Naive thymus-derived CD4-positive, alpha-beta T cell (primary cell): ENCODE results near the gene FCER1G. TPM values are rescaled to one million over a fixed set of nuclear protein-coding genes. Genes with fewer than 3 reads are reported as not detected.
A peak's percentile ranks its signal among the peaks of the same experiment; 100 is the strongest.

Source experiments
- ATAC-seq: fragments of 150-1000 bp; cut with Tn5 transposase; 2 replicates; pipeline ENCODE4 v1.10.0; 2021; ENCODE audit warnings: mild to moderate bottlenecking, moderate library complexity
- CTCF ChIA-PET: fragments of 350-600 bp; sonication (Branson Sonifier 250); formaldehyde crosslinking; loops from one replicate; lab custom pipeline; 2021; ENCODE audit warnings: antibody characterized with exemption; lab: Charles Lee
- POLR2A ChIA-PET: fragments of 350-600 bp; sonication (Branson Sonifier 250); formaldehyde crosslinking; loops from one replicate; lab custom pipeline; 2021; ENCODE audit warnings: antibody characterized with exemption, inconsistent platforms; lab: Charles Lee
- DNase-seq, 9 donors: peaks; one replicate each; pipeline versions ENCODE4 v3.0.0 to v3.0.0-alpha.2; 2020 to 2022; ENCODE audit warnings: mixed read lengths in 1 of 9
- H3K27ac ChIP-seq: one replicate; pipeline ENCODE4 v1.7.0; 2013; ENCODE audit warnings: mild to moderate bottlenecking, low read depth, low read length, moderate library complexity
- H3K27me3 ChIP-seq, 2 donors: one replicate each; pipeline ENCODE4 v1.7.0; 2013; ENCODE audit warnings: low read length in 2 of 2, mild to moderate bottlenecking in 2 of 2, moderate library complexity in 2 of 2; ENCODE audit not compliant: control insufficient read depth in 2 of 2, insufficient read depth in 2 of 2
- H3K36me3 ChIP-seq, 3 experiments: 1 replicate in 2 of 3; 2 replicates in 1 of 3; pipeline ENCODE4 v1.7.0; 2013; ENCODE audit warnings: low read length in 3 of 3, mild to moderate bottlenecking in 3 of 3, moderate library complexity in 1 of 3; ENCODE audit not compliant: insufficient read depth in 3 of 3, control insufficient read depth in 2 of 3
- H3K4me1 ChIP-seq, 2 donors: one replicate each; pipeline ENCODE4 v1.7.0; 2013; ENCODE audit warnings: low read length in 2 of 2, mild to moderate bottlenecking in 2 of 2, moderate library complexity in 1 of 2; ENCODE audit not compliant: control insufficient read depth in 2 of 2, insufficient read depth in 2 of 2
- H3K4me3 ChIP-seq: 2 replicates; pipeline ENCODE4 v1.7.0; 2013; ENCODE audit warnings: mild to moderate bottlenecking, low read length
- H3K9me3 ChIP-seq, 3 experiments: 1 replicate in 2 of 3; 2 replicates in 1 of 3; pipeline ENCODE4 v1.7.0; 2013; ENCODE audit warnings: low read length in 3 of 3; ENCODE audit not compliant: control insufficient read depth in 2 of 3
- H3K27ac Mint-ChIP-seq, 9 donors: one replicate each; pipeline ENCODE4 v1.8.0; 2020 to 2022; ENCODE audit warnings: mixed read lengths in 9 of 9, mild to moderate bottlenecking in 8 of 9, moderate library complexity in 5 of 9, inconsistent platforms in 2 of 9
- H3K27me3 Mint-ChIP-seq, 5 donors: one replicate each; pipeline ENCODE4 v1.8.0; 2021 to 2022; ENCODE audit warnings: mixed read lengths in 5 of 5, mild to moderate bottlenecking in 1 of 5
- H3K36me3 Mint-ChIP-seq, 5 donors: one replicate each; pipeline ENCODE4 v1.8.0; 2020 to 2022; ENCODE audit warnings: mixed read lengths in 5 of 5, mild to moderate bottlenecking in 3 of 5, inconsistent platforms in 1 of 5
- H3K4me1 Mint-ChIP-seq, 7 donors: one replicate each; pipeline ENCODE4 v1.8.0; 2020 to 2022; ENCODE audit warnings: mixed read lengths in 7 of 7, mild to moderate bottlenecking in 3 of 7, inconsistent platforms in 1 of 7
- H3K4me3 Mint-ChIP-seq, 10 donors: one replicate each; pipeline ENCODE4 v1.8.0; 2020 to 2022; ENCODE audit warnings: mild to moderate bottlenecking in 10 of 10, mixed read lengths in 10 of 10, moderate library complexity in 6 of 10, inconsistent platforms in 2 of 10
- H3K9me3 Mint-ChIP-seq, 11 donors: one replicate each; pipeline ENCODE4 v1.8.0; 2020 to 2022; ENCODE audit warnings: mixed read lengths in 11 of 11, mild to moderate bottlenecking in 4 of 11, inconsistent platforms in 1 of 11, moderate library complexity in 1 of 11
- intact Hi-C, 2 donors: fragments of 100-400 bp; cut with micrococcal nuclease; formaldehyde crosslinking; loops; one replicate each; pipeline ENCODE4 v1.15.1; 2023
- polyA plus RNA-seq, 2 donors: library from polyadenylated mRNA; unstranded; fragments of 300-500 nt; fragmentation: Illumina TruSeq; gene quantifications; one replicate each; pipeline ENCODE4 v1.2.3, GENCODE V29; 2021
- total RNA-seq, 6 experiments: library from RNA in 5 of 6; stranded (reverse) in 5 of 6; gene quantifications; 1 replicate in 5 of 6; 2 replicates in 1 of 6; pipeline ENCODE4 v1.2.3 and lab custom pipeline; 2021 to 2026

Gene FCER1G
- total and polyA plus RNA-seq, 7 experiments from 2014 or later = 2.6 to 171 (median 13.9) TPM

DNA sequence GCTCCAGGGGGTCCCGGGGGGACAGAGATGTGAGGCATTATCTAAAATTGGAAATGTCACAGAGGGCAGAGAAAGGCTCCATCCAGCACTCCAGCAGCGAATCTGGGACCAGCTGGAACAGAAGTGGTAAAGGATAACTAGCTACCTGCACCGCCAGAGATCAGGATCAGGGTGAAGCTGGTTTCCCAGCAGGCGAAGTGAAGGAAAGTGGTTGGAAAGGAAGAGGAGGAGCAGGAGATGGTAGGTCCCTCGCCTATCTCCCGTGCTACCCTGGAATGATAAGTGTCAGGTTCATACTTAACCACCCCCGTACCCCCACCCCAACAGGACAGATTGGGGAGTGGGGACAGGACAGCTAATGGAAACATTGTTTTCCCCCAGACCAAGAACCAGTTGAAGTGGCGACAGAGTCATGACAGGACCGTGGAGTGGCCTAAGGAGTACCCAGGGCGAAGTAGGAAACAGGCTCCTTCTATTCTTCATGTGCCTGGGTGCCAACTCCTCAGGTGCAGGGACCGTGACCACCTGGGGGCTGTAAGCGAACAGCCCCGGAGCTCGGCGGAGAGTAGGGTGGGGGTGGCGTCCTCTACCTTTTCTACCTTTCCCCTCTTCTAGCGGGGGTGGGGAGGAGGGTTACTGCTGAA, 38.5 kb upstream of the FCER1G start:
- CTCF ChIA-PET = interaction anchor here (0.6 to 3.4 kb wide), 7 partner anchors 9 to 205 kb away, joined by 3 to 28 read pairs (median 3); partner anchors contain the start of genes PPOX and TOMM40L
- Histone ChIP-seq H3K27ac (peak overlapping the region; percentile 93), H3K27me3 (no peaks in the 10 kb centered on the region), H3K4me3 (peak overlapping the region; percentile 93), H3K9me3 (no peaks in the 10 kb centered on the region), H3K36me3 (peaks cover 0 to 47% (median 13%) of the 10 kb centered on the region in 3 experiments), H3K4me1 (peaks cover 29 to 32% of the 10 kb centered on the region in 2 donors)
- DNase-seq (no peak), ATAC-seq (no peak)
- Mint-ChIP-seq H3K36me3 (peaks cover 9 to 34% (median 20%) of the 10 kb centered on the region in 5 donors), H3K9me3 (no peaks in the 10 kb centered on the region), H3K27me3 (no peaks in the 10 kb centered on the region), H3K4me3 (peak overlapping the region; percentile 94 to 100 (median 98)), H3K4me1 (peaks cover 48 to 83% (median 68%) of the 10 kb centered on the region in 7 donors), H3K27ac (peak overlapping the region; percentile 94 to 100 (median 97))
- POLR2A ChIA-PET = interaction anchor here (0.6 to 3.7 kb wide), 19 partner anchors 9 to 590 kb away, joined by 3 to 49 read pairs (median 4); partner anchors contain the start of genes DEDD, NDUFS2, PPOX and TOMM40L
- intact Hi-C loops = loop anchor here (1.0 to 2.0 kb wide), 7 partner anchors 9 to 49 kb away; partner anchors contain the start of genes PPOX (in 2 of the 2), NDUFS2 (in 1 of the 2), UFC1 (in 1 of the 2) and USP21 (in 1 of the 2)

DNA sequence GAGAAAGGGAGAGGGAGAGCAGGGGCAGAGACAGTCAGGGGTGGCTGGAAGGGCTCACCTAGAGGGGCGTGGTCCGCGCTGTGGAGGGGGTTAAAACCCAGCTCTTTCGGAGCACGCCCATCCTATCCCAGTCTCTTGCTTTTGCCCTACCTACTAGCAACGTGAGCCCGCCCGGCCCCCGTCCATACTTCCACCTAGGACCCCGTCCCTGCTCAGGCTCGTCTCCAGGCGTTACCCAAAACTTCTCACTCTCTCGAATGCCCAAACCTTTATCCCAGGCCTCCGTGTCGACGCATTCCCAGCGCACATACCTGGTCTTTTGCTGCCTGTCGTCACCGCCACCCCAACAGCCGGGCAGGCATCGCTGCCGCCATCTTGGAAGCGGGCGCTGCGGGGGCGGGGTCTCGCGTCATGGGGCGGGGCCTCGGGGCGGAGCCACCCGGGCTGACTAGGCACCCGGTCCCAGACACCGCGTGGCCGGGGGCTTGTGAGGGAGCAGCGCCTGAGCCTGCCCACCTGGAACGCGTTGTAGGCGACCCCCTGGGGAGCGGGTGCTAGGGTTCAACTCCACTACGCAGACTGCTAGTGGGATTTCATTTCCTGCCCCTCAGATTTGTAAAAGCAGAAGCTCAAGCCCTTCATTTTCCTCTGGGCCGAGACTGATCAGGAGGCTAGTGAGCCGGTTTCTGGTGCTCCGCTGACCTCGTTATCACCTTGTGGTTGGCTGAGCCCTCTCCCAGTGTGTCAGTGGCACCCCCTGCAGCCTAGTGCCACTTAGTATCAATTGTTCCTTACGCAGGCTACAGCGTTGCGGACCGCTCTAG, 37.8 kb upstream of the FCER1G start, which contains the start of gene B4GALT3:
TSS of gene B4GALT3 (minus strand) at position 396 of the 824 bp plus-strand sequence. CDS start 1,447 bp downstream, outside the sequence.
- Mint-ChIP-seq H3K9me3 (no peaks in the 10 kb centered on the region), H3K4me3 (peak within 1 kb of the TSS; percentile 94 to 100 (median 98)), H3K36me3 (peaks cover 8 to 28% (median 20%) of the 10 kb centered on the region in 5 donors), H3K27me3 (no peaks in the 10 kb centered on the region), H3K4me1 (peaks cover 54 to 87% (median 74%) of the 10 kb centered on the region in 7 donors), H3K27ac (peak within 1 kb of the TSS; percentile 94 to 100 (median 97))
- peak; percentile 96 for ATAC-seq
- intact Hi-C loops = loop anchor here (1.0 to 2.0 kb wide), 7 partner anchors 8 to 48 kb away; partner anchors contain the start of genes PPOX (in 2 of the 2), NDUFS2 (in 1 of the 2), UFC1 (in 1 of the 2) and USP21 (in 1 of the 2)
- H3K27me3 ChIP-seq = no peaks in the 10 kb centered on the region
- ChIA-PET POLR2A (interaction anchor here (0.6 to 3.7 kb wide), 20 partner anchors 8 to 225 kb away, joined by 3 to 49 read pairs (median 4); partner anchors contain the start of genes DEDD, NDUFS2, PPOX and TOMM40L), CTCF (interaction anchor here (0.7 to 3.4 kb wide), 8 partner anchors 11 to 204 kb away, joined by 3 to 28 read pairs (median 3); partner anchors contain the start of genes NDUFS2, PPOX and TOMM40L)
- peak within 1 kb of the TSS; percentile 93 for H3K4me3 ChIP-seq
- H3K36me3 ChIP-seq = peaks cover 0 to 40% (median 6%) of the 10 kb centered on the region in 3 experiments
- H3K27ac ChIP-seq = peak within 1 kb of the TSS; percentile 93
- no peaks in the 10 kb centered on the region for H3K9me3 ChIP-seq
- peaks cover 36 to 39% of the 10 kb centered on the region in 2 donors for H3K4me1 ChIP-seq
- peak; percentile 87 to 99 (median 92) for DNase-seq

DNA sequence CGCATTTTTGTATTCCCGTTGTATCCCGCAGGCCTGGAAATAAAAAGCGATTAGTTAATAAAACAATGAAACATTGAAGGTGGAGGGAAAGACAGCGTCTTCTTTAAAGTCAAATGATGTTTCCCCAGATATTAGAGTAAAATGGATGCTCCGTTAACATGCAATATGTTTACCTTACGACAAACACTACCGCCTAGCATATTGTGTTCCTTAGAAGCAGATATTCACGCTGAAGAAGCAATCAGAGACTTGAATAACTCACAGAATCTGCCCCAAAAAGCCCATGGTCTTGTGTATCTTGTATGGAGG, 37.2 kb upstream of the FCER1G start:
- peaks cover 0 to 34% (median 6%) of the 10 kb centered on the region in 3 experiments for H3K36me3 ChIP-seq
- H3K27me3 ChIP-seq = no peaks in the 10 kb centered on the region
- peak overlapping the region; percentile 94 to 100 (median 97) for H3K27ac Mint-ChIP-seq
- POLR2A ChIA-PET = interaction anchor here (0.6 to 3.7 kb wide), 7 partner anchors 8 to 204 kb away, joined by 4 to 49 read pairs (median 25); partner anchors contain the start of genes NDUFS2, PPOX and UFC1
- H3K9me3 Mint-ChIP-seq = no peaks in the 10 kb centered on the region
- peak overlapping the region; percentile 94 to 100 (median 98) for H3K4me3 Mint-ChIP-seq
- peaks cover 41 to 45% of the 10 kb centered on the region in 2 donors for H3K4me1 ChIP-seq
- peak overlapping the region; percentile 93 for H3K27ac ChIP-seq
- intact Hi-C loops = loop anchor here (1.0 to 2.0 kb wide), 7 partner anchors 7 to 47 kb away; partner anchors contain the start of genes PPOX (in 2 of the 2), NDUFS2 (in 1 of the 2), UFC1 (in 1 of the 2) and USP21 (in 1 of the 2)
- H3K36me3 Mint-ChIP-seq = peaks cover 4 to 23% (median 16%) of the 10 kb centered on the region in 5 donors
- CTCF ChIA-PET = interaction anchor here (0.7 to 3.4 kb wide), 3 partner anchors 12 to 197 kb away, joined by 3 to 28 read pairs (median 3); partner anchors contain the start of genes NDUFS2 and PPOX
- no peaks in the 10 kb centered on the region for H3K27me3 Mint-ChIP-seq
- H3K9me3 ChIP-seq = no peaks in the 10 kb centered on the region
- peak overlapping the region; percentile 93 for H3K4me3 ChIP-seq
- H3K4me1 Mint-ChIP-seq = peaks cover 56 to 87% (median 75%) of the 10 kb centered on the region in 7 donors
- ATAC-seq (no peak), DNase-seq (no peak)

DNA sequence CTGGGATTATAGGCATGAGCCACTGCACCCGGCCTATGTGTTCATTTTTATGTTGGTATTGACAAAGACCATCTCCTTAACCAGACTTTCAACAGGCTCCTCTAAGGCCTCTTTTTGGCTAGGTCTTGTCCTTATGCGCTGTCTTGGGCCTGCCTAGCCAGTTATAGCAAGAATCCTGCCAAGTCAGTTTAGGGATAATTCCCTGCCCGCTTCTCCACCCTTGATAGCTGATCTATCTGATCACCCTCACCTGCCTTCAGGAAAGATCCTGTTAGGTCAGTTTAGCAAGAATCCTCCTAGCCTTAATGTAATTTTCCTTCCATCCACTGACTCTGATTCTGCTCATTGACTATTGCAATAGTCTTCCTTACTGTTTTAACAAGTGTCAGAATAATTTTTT, 35.4 kb upstream of the FCER1G start:
- H3K4me3 Mint-ChIP-seq = peak overlapping the region in 3 of 10 donors; percentile 26 to 89 (median 47)
- H3K9me3 Mint-ChIP-seq = peaks cover 0 to 2% (median 0%) of the 10 kb centered on the region in 11 donors
- intact Hi-C loops = no loop called here
- H3K27ac Mint-ChIP-seq = peak overlapping the region in 6 of 9 donors; percentile 50 to 99 (median 98)
- ChIA-PET POLR2A (interaction anchor here (0.6 to 5.6 kb wide), 7 partner anchors 13 to 202 kb away, joined by 3 to 101 read pairs (median 35); partner anchors contain the start of genes ADAMTS4, NDUFS2, PPOX and TOMM40L), CTCF (interaction anchor here (0.9 to 5.6 kb wide), 7 partner anchors 13 to 203 kb away, joined by 3 to 76 read pairs (median 32); partner anchors contain the start of genes NDUFS2, PPOX and TOMM40L)
- H3K27me3 Mint-ChIP-seq = no peaks in the 10 kb centered on the region
- peaks cover 54 to 63% of the 10 kb centered on the region in 2 donors for H3K4me1 ChIP-seq
- peaks cover 0 to 18% (median 0%) of the 10 kb centered on the region in 3 experiments for H3K36me3 ChIP-seq
- H3K4me1 Mint-ChIP-seq = peaks cover 63 to 90% (median 81%) of the 10 kb centered on the region in 7 donors
- no peak overlapping the region for H3K27ac ChIP-seq
- DNase-seq = no peak
- ATAC-seq = no peak
- no peaks in the 10 kb centered on the region for H3K9me3 ChIP-seq
- H3K4me3 ChIP-seq = no peak overlapping the region
- no peaks in the 10 kb centered on the region for H3K27me3 ChIP-seq
- H3K36me3 Mint-ChIP-seq = peaks cover 0 to 10% (median 6%) of the 10 kb centered on the region in 5 donors

DNA sequence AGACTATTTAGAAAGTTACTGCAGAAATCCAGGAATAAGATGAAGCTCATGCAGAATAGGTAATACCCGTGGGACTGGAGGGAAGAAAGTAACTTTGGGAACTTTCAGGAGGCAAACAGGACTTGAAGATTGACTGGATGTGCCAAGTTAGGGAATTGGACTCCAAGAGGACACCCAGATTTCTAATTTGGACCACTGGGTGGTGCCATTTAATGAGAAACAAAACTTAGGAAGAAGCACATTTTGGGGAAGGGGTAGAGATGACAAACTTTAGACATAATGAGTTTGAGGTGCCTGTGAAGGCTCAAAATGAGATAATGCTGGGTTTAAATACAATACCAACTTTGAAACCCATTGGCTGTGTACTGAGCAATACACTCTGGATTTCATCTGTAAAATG, 34.5 kb upstream of the FCER1G start:
- CTCF ChIA-PET = interaction anchor here (0.7 to 5.6 kb wide), 9 partner anchors 12 to 202 kb away, joined by 3 to 76 read pairs (median 13); partner anchors contain the start of genes NDUFS2, PPOX and TOMM40L
- DNase-seq = no peak
- H3K4me1 Mint-ChIP-seq = peaks cover 60 to 90% (median 79%) of the 10 kb centered on the region in 7 donors
- Histone ChIP-seq H3K9me3 (no peaks in the 10 kb centered on the region), H3K4me1 (peaks cover 55 to 67% of the 10 kb centered on the region in 2 donors), H3K27me3 (no peaks in the 10 kb centered on the region), H3K4me3 (no peak overlapping the region), H3K27ac (no peak overlapping the region), H3K36me3 (peaks cover 0 to 9% (median 0%) of the 10 kb centered on the region in 3 experiments)
- H3K36me3 Mint-ChIP-seq = peaks cover 0 to 4% (median 0%) of the 10 kb centered on the region in 5 donors
- no peak for ATAC-seq
- peaks cover 0 to 2% (median 0%) of the 10 kb centered on the region in 11 donors for H3K9me3 Mint-ChIP-seq
- H3K27me3 Mint-ChIP-seq = no peaks in the 10 kb centered on the region
- POLR2A ChIA-PET = interaction anchor here (0.7 to 5.6 kb wide), 11 partner anchors 8 to 201 kb away, joined by 3 to 101 read pairs (median 10); partner anchors contain the start of genes ADAMTS4, DEDD, NDUFS2 and PPOX
- peak overlapping the region; percentile 1 to 89 (median 48) for H3K4me3 Mint-ChIP-seq
- intact Hi-C loops = no loop called here
- H3K27ac Mint-ChIP-seq = peak overlapping the region; percentile 80 to 99 (median 93)
